Measurements from ENCODE around the gene TET3.
A peak's percentile ranks its signal among the peaks of the same experiment; 100 is the strongest.
"Not testable (repeated sequence)": the region's sequence is repeated elsewhere in the genome, so short reads cannot be mapped to it uniquely, and the experiment has no call there.

The TET3 gene

DNA sequence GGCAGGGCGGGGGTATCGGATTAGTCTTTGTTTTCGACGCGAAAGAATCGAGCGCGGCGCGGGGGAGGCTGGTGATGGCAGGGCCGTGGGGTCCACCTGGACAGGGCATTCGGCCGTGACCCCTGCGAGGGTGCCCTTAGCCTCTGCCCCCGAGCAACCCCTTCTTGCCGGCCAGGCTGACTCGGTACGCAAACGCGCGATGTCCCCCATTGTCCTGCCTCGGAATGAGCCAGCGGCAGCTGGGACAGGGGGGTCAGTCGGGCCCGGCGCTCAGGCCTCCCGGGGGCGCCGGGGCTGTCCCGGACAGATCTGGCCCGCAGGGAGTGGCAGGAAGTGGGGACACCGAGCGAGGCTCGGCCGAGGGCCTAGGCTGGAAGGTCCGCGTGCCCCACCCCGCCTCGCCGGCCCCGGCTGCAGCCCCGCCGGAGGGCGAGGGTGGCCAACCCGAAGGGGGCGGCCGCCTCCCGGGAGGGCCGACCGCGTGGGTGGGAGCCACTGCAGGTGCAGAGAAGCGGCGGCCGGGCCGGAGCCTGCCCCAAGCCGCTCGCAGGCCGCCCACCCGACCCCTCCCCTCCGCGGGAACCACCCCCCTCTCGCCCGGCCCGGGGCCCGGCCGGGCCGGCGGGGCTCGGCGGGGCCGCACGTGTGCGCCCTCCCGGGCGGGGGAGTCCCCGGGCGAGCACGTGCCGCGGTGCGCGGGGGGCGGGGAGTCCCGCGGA lies at the start of gene TET3:
Gene TET3, plus strand, starts transcription at position 708 of the 719 bp plus-strand sequence. CDS start 1,494 bp downstream, outside the sequence.
- DNase-seq = peak in 1 of 2 donors; percentile 78

DNA sequence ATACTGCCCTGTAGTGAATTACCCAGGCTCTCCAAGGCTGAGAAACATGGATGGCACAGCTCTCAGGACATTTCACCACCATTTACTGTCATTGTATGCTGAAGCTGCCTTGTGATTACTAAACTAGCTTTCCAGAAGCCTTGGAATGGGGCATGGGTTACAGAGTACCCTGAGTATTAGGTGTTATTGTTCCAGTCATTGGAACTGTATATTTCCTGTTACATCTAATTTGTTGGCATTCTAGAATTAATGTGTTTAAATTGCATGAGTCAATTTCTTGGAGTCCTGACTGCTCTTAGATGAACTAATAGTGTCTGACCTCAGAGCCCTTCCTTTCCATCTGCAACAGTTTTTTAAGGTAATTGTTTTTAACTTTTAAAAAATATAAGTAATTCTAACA lies 49.1 kb upstream of the TET3 start:
- DNase-seq = no peak

DNA sequence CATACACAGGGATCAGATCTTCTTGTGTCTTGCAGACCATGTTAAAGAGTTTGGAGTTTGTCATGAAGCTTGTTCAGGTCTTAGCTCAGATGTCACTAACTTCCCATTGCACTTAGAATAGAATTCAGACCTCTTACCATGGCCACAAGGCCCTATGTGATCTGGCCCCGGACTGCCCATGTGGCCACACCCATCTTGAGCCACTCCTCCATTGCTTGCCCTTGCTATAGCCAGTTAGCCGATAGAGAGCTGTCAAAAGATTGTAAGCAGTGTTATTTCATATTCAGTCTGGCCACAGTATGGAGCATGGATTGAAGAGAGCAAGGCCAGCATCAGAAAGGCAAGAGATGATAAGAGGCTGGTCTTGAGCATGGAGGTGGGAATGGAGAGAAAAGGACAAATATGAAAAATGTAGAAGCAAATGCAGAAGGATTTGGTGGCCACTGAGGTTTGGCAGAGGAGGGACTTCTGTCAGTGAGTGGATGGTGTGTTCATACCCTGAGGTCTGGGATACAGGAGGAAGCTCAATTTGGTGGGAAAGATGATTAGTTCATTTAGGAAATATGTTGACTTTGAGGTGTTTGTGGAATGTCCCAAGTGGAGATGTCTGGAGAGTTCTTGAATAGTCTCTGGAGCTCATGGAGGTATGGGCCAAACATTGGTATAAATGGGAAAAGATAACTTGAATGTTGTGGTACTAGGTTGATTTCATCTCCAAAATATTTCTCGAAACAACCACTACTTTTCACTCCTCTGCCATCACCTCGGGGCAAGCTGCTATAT lies 47.4 kb upstream of the TET3 start:
- DNase-seq = no peak

DNA sequence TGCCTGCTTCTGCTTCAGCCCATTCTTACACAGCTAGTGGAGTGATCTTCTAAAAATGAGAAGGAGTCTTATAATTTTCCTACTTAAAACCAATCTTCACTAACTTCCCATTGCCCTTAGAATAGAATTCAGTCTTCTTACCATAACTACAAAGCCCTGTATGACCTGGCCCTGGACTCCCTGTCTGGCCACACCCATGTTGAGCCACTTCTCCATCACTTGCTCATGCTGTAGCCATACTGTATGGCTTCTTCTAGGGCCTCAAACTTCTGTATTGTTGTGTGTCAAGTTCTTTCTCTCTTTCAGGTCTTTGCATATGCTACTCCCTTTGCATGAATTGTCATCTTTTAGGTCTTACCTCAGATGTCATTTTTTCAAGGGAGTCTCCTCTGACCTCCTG lies 46.8 kb upstream of the TET3 start:
- no peak for DNase-seq

DNA sequence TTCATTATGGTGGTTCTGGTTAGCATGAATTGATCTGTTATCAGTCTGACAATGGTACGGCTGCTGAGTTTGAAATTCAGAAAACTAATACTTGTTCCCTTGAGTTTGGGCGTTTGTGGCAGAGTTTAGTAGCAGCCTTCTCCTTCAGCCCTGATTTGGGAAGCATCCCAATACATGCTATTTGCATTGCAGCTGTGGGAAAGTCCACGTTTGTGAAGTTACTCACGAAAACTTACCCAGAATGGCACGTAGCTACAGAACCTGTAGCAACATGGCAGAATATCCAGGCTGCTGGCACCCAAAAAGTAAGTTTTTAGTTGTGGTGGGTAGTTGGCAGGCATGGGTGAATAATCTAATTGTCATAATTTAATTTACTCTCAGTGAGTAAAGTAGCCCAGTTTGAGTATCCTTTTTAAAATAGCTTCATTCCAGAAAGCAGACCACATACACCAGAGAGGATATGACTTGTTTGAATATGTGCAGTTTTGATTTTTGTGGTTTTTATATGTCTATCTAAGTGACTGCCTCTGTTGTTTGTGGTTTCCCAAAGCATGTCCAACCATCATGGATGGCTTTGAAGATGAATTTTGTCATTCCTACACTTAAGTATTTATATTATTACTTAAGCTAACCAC lies 45.9 kb upstream of the TET3 start:
- peak in 1 of 2 donors; percentile 27 for DNase-seq

DNA sequence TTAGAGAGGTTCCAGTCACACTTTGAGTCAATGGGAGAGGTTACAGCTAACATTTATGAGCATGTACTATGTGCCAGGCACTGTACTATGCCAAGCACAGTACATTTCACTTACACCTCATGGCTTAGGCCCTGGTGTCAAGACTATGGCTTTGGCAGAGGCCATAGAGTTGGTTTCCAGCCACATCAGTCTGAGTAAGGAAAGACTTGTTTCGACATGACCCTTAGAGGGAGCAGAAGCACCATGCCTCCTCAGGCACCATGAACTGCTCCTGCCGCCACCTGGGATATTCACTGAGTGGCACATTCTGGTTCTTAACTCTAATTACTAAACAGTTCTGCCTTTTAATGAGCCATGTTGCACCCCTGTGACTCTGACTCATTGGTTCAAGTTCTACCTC lies 45.3 kb upstream of the TET3 start:
- peak; percentile 28 to 40 for DNase-seq

DNA sequence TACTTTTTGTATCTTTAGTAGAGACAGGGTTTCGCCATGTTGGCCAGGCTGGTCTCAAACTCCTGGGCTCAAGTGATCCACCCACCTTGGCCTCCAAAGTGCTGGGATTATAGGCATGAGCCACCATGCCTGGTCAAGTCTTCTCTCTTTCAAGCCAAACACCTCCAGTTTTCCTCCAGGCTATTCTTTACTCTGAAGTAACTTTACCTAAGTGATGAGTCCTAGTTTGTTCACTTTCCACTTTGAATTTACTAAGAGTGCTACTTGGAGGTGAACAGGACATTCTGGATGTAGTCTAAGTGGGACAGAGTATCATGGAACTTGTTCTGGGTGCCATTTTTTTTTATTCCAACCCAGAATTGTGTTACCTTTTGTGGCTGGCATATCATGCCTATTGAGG lies 44.6 kb upstream of the TET3 start:
- not testable (repeated sequence) for DNase-seq

DNA sequence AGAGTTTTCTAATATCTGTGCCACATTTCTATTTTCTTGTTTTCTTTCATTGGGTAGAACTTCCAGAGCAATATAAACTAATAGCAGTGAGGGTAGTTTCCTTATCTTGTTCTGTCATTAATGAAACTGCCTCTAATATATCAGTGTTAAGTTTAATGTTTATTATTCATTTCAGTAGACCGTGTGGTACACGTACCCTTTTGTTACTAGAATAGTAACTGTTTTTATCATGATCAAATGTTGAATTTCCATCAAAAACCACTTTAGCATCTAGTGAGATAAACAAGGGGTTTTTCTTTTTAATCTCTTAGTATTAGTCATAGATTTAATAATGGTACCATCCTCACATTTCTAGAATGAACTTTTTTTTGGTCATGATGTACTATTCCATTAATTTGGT lies 42.0 kb upstream of the TET3 start:
- DNase-seq = no peak

DNA sequence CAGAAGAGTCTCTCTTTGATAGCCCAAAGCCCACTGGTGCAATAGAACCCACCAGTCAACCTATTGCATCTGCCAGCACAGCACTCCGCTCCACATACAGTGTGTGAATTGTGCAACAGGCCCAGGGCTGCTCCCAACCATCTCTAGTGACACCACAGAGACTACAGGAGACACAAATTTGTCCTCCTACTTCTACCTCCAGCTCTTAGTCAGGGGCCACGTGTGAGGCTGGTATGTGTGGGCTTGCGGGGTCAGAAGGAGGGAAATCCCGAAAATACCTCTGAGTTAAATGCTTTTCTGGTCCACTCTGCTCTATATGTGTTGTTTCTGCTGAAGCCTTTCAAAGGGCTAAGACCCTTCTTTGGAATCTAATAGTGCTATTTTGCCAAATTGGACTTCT lies 40.0 kb upstream of the TET3 start:
- no peak for DNase-seq

DNA sequence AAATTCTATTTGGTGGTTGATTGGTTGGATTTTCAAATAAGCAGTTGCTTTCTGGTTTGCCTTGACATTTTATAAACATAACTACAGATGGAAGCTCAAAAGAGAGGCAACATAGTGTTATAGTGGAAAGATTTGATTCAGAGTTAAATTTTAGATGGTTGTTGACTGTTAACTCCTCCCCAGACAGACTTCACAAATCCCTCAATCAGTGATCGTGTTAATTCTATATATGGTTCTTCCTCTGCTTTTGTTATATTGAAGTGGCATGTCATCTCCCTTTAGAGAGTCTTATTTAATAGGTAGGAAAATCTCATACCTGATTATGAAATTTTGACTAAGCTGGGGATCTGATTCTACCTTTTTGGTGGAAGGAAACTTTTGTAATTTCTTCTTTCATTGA lies 38.5 kb upstream of the TET3 start:
- no peak for DNase-seq

DNA sequence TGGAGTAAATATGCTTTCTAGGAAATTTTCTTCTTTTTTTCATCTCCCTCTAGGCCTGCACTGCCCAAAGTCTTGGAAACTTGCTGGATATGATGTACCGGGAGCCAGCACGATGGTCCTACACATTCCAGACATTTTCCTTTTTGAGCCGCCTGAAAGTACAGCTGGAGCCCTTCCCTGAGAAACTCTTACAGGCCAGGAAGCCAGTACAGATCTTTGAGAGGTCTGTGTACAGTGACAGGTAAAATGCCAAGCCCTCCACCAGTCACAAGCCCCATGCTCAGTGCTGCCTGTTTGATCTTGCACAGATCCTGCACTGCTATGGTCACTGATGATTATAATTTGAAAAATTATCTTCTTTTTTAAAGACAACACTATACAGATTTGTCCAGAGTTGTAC lies 38.0 kb upstream of the TET3 start:
- no peak for DNase-seq

DNA sequence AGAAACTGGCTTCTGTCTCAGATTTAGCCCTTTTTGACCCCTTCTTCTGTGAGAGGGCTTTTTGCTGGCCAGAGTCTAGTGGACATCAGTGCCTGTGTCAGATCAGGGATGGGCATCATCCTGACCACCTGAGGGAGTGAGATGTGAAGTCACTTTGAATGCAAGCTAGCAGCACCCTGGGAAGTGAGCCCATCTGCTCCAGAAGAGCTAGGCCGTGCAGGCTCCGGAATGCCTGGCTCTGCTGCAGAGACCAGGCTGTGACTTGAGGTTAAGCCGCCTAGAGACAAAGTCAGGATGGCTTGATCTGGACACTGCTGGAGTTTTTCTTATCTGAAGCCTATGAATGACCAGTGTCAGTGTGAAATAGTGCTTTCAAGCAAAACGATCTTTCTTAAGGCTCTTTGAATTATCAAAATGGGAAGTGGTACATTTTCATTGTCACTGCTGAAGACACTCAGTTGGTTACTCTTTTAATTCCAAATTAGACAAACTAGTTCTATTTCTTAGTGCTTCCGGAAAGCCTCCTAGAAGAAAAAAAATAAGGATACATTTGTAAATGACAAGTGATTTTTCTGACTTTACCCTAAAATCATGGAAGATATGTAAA lies 37.2 kb upstream of the TET3 start:
- no peak for DNase-seq

DNA sequence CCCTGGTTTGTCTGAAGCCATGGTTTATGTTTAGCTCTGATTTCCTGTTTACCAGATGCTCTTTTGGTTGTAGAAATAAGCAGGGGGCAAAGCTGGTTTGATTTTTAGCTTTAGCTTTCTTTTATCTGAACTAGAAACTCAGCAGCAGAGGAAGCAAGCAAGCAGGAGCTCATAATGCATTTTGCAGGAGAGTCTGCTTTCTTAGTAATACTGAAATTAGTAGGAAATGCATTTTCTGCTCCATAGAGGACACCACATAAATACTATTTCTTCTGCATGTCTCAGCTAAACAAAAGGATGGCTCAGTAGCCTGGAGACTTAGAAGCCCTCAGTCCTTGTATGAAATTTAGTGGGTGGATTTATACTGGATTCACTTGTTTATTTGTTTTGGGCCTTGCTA lies 34.9 kb upstream of the TET3 start:
- no peak for DNase-seq

DNA sequence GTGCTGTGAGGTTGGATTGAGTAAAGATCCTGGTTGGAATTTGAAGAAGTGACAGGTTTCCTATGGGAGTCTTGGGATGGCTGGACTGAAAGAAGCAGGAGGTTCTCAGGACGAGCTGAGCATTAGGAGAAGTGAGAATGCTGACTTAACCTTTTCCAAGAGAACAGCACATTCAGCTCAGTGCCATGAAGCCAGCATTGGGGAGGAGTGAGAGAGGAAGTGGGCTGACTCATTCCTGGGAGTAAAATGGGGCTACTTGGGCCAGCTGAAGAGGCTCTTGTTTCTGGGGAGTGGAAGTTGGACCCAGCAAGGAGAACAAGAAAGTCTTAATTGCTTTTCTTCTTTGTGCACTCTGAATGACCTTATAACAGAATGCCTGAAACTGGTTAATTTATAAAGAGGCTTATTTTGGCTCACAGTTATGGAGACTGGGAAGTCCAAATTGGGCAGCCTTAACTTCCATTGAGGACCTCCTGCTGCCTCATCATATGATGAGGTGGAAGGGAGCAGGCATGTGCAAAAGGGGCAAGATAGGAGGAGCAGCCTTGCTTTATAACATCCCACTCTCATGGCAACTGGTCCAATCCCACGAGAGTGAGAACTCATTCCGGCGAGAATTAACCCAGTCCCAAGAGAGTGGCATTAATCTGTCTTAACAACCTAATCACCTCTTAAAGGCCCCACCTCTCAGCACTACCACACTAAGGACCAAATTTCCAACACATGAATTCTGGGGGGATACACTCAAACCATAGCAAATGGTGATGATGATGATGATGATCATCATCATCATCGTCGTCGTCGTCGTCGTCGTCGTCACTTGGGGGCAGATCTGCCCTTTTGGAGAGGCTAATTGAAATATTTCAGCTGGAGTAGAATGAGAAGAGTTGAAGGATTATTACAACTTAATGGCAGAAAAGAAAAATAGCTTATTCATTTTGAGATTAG lies 31.9 kb upstream of the TET3 start:
- peak in 1 of 2 donors; percentile 51 for DNase-seq

DNA sequence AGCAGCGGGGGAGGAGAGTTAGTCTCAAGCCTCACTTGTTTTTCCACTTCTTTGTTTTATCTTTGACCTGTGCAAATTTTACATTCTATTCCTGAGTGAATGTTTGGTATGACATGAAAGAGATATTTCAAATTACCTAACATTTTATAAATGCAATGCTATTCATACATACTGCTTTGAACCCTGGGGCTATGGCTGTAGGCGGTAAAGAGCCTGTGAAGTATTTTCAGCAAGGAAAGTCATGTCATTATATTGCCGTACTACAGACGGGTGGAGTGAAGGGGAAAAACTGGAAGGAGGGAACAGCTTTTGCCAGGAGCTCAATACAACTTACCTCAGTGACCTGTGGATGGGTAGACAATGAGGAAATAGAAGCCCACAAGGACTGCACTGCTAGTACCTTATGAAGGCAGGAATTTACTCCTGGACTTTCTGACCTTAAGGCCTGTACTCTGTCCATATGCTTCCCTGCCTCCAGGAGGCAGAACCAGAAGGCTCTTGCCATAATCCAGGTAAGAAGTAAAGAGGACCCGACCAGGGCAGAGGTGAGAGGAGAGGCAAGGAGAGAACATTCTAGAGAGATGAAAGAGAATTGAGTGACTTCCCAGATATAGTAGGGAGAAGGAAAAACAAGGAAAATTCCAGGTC lies 28.4 kb upstream of the TET3 start:
- no peak for DNase-seq

DNA sequence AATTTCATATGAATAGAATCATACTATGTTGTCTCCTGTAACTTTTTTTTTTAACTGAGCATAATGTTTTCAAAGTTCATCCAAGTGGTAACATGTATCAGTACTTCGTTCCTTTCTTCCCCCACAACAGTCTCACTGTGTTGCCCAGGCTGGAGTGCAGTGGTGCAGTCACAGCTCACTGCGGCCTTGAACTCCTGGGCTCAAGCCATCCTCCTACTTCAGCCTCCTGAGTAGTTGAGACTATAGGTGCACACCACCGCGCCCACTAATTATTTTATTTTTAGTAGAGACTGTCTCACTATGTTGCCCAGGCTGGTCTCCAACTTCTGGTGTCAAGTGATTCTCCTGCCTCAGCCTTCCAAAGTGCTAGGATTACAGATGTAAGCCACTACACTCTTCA lies 23.4 kb upstream of the TET3 start:
- no peak for DNase-seq

DNA sequence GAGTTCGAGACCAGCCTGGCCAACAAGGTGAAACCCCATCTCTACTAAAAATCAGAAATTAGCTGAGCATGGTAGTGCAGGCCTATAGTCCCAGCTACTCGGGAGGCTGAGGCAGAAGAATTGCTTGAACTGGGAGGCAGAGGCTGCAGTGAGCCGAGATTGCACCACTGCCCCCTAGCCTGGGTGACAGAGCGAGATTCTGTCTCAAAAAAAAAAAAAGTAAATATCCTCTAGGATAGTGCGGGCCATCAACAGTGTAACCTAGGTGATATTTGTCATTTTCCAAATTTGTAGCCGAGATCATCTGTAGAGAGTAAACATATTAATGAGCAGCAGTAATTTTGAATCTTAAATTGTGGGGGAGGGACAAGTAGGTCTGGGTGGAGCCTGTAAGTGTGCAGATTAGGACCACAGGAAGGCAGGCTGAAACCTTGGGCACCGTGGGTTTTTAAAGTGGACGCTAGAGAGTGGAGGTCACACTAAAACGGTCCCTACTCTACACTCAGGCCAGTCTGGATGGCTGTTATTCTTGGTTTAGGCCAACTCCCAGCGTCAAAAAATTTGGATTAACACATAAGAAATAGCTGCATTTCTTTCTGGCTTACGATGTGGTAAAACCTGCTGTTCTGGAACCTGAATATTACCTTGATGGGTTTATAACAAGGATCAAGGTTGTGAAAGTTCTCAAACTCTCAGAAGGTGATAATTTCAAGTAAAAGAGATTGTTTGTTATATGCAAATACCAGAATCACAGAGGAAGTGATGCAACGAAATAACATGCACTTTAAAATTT lies 22.7 kb upstream of the TET3 start:
- DNase-seq = no peak

DNA sequence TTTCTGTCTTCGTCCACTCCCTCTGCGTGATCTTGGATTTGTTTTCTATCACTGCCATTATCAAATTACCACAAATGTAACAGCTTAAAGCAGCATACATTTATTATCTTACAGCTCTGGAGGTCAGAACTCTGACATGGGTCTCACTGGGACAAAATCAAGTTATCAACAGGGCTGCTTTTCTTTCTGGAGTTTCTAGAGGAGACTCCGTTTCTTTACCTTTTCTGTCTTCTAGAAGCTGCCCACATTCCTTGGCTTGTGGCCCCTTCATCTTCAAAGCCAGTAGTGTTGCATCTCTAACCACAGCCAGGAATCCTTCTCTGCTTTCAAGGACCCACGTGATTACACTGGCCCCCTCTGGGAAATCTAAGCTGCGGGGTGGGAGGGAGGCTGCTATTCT lies 21.9 kb upstream of the TET3 start:
- no peak for DNase-seq

DNA sequence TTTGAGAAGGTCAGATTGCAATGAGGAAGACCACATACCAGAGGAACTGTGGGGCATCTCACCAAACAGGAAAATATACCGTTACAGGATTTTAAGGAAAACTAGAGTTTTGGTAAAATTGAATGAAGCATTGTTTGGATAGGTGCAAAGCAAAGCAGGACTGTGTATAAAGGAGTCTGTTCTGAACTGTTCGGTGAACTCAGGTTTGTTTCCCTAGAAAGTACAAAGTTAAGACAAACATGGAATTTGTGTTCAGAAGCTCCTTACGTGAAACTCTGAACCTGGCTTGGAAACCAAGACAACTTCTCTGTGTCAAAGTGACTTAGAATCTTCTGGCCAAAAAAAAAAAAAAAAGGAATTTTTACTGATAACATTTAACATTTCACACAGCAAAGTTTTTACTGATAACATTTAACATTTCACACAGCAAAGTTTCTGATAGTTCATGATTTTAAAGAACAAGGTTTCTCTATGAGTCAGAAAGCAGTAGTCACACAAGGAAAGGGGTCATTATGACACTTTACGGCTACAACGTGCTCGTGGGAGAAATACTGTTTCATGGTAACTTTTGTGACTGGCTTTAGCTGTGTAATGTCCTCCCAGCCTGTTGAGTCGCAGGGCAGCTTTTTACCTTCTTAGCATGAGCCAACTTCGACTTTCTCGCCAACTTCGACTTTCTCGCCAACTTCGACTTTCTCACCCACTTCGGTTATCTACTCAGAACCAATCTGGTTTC lies 21.2 kb upstream of the TET3 start:
- no peak for DNase-seq

DNA sequence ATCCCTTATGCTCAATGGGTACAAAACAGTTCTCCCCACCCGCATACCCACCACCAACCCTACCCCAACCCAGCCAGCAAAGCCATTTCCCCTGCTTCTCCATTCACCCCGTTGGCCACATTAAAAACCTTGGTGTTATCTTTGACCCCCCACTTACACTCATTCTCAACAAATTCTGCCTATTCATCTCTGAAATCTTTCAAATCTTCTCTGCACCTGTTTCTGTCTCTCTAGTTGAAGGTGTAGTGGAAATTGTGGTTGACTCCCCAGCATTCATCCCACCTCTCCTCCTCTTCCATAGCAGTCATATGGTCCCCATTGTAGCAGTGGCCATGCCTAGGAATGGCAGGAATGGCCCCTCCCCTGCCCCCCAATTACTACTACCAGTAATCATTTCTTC lies 20.5 kb upstream of the TET3 start:
- DNase-seq = no peak

Measured in CD4-positive, alpha-beta T cell treated with Interleukin-4 for 1 hour (primary cell).